Liver (tissue), 9 donors: Measurements from ENCODE around the gene CHAF1B. TPM values are rescaled to one million over a fixed set of nuclear protein-coding genes. Genes with fewer than 3 reads are reported as not detected.

Experiments
- DNase-seq: peaks from one replicate; pipeline ENCODE4 v3.0.0-alpha.2; 2017; ENCODE audit warnings: low spot score
- H3K27ac ChIP-seq, 2 donors: one replicate each; pipeline ENCODE4 v1.7.0; 2013; ENCODE audit warnings: inconsistent platforms in 2 of 2, low read length in 2 of 2, control low read depth in 1 of 2, low read depth in 1 of 2, mild to moderate bottlenecking in 1 of 2
- H3K27me3 ChIP-seq, 4 donors: one replicate each; pipeline versions ENCODE4 v1.6.1 to v1.7.0; 2013; ENCODE audit warnings: low read length in 3 of 4, inconsistent platforms in 1 of 4, mild to moderate bottlenecking in 1 of 4, moderate library complexity in 1 of 4; ENCODE audit not compliant: control insufficient read depth in 4 of 4, insufficient read depth in 4 of 4
- H3K36me3 ChIP-seq, 4 donors: one replicate each; pipeline versions ENCODE4 v1.6.1 to v1.7.0; 2013; ENCODE audit warnings: low read length in 3 of 4, mild to moderate bottlenecking in 3 of 4, low read depth in 1 of 4, moderate library complexity in 1 of 4; ENCODE audit not compliant: control insufficient read depth in 4 of 4, insufficient read depth in 3 of 4
- H3K4me1 ChIP-seq, 4 donors: one replicate each; pipeline versions ENCODE4 v1.6.1 to v1.7.0; 2013; ENCODE audit warnings: low read length in 3 of 4, mild to moderate bottlenecking in 3 of 4, moderate library complexity in 1 of 4; ENCODE audit not compliant: control insufficient read depth in 4 of 4, insufficient read depth in 4 of 4
- H3K4me3 ChIP-seq, 3 donors: one replicate each; pipeline versions ENCODE4 v1.6.1 to v1.7.0; 2013; ENCODE audit warnings: low read length in 3 of 3, control low read depth in 1 of 3, low read depth in 1 of 3, mild to moderate bottlenecking in 1 of 3
- H3K9ac ChIP-seq, 2 donors: one replicate each; pipeline ENCODE4 v1.7.0; 2013; ENCODE audit warnings: low read length in 2 of 2, mild to moderate bottlenecking in 2 of 2, moderate library complexity in 2 of 2, control low read depth in 1 of 2, low read depth in 1 of 2
- H3K9me3 ChIP-seq, 4 donors: one replicate each; pipeline versions ENCODE4 v1.6.1 to v1.7.0; 2013; ENCODE audit warnings: low read length in 3 of 4; ENCODE audit not compliant: control insufficient read depth in 4 of 4
- ATF3 ChIP-seq: IDR thresholded peaks from 2 replicates; pipeline ENCODE4 v1.6.1; 2016; ENCODE audit warnings: antibody characterized with exemption
- EGR1 ChIP-seq, 2 donors: IDR thresholded peaks; 2 replicates each; pipeline ENCODE4 v1.6.1; 2016 to 2018; ENCODE audit warnings: antibody characterized with exemption in 2 of 2, low read depth in 2 of 2
- FOXA1 ChIP-seq: IDR thresholded peaks from 2 replicates; pipeline ENCODE4 v1.6.1; 2016; ENCODE audit warnings: antibody characterized with exemption
- FOXA2 ChIP-seq: IDR thresholded peaks from 2 replicates; pipeline ENCODE4 v1.6.1; 2016; ENCODE audit warnings: antibody characterized with exemption
- GABPA ChIP-seq, 2 donors: IDR thresholded peaks in 1 of 2; conservative IDR thresholded peaks in 1 of 2; 2 replicates each; pipeline ENCODE4 v1.6.1; 2016; ENCODE audit warnings: antibody characterized with exemption in 2 of 2, mild to moderate bottlenecking in 1 of 2, moderate library complexity in 1 of 2
- HNF4A ChIP-seq, 2 donors: conservative IDR thresholded peaks; 2 replicates each; pipeline ENCODE4 v1.6.1; 2016; ENCODE audit warnings: antibody characterized with exemption in 2 of 2, mild to moderate bottlenecking in 2 of 2
- HNF4G ChIP-seq: IDR thresholded peaks from 2 replicates; pipeline ENCODE4 v1.6.1; 2016; ENCODE audit warnings: antibody characterized with exemption
- JUND ChIP-seq, 2 donors: IDR thresholded peaks; 2 replicates each; pipeline ENCODE4 v1.6.1; 2016; ENCODE audit warnings: antibody characterized with exemption in 2 of 2
- MAX ChIP-seq: IDR thresholded peaks from 2 replicates; pipeline ENCODE4 v1.6.1; 2016; ENCODE audit warnings: antibody characterized with exemption
- RAD21 ChIP-seq, 2 donors: IDR thresholded peaks; 2 replicates each; pipeline ENCODE4 v1.6.1; 2016; ENCODE audit warnings: antibody characterized with exemption in 2 of 2, mild to moderate bottlenecking in 2 of 2
- REST ChIP-seq: IDR thresholded peaks from 2 replicates; pipeline ENCODE4 v1.6.1; 2016; ENCODE audit warnings: antibody characterized with exemption, mild to moderate bottlenecking
- RXRA ChIP-seq, 2 donors: IDR thresholded peaks; 2 replicates each; pipeline ENCODE4 v1.6.1; 2017 to 2018; ENCODE audit warnings: antibody characterized with exemption in 2 of 2, mild to moderate bottlenecking in 1 of 2
- SP1 ChIP-seq: IDR thresholded peaks from 2 replicates; pipeline ENCODE4 v1.6.1; 2018; ENCODE audit warnings: antibody characterized with exemption, mild to moderate bottlenecking
- TAF1 ChIP-seq: conservative IDR thresholded peaks from 2 replicates; pipeline ENCODE4 v1.6.1; 2016; ENCODE audit warnings: antibody characterized with exemption, mild to moderate bottlenecking
- YY1 ChIP-seq: IDR thresholded peaks from 2 replicates; pipeline ENCODE4 v1.6.1; 2016; ENCODE audit warnings: antibody characterized with exemption, mild to moderate bottlenecking
- ZBTB33 ChIP-seq: IDR thresholded peaks from 2 replicates; pipeline ENCODE4 v1.6.1; 2016; ENCODE audit warnings: antibody characterized with exemption
- WGBS: extraction: QIAGEN DNeasy Blood & Tissue Kit; methylation state at CpG from one replicate; pipeline ENCODE4 v1.1.7; 2013; 5-methylcytosine and 5-hydroxymethylcytosine counted together
- polyA plus RNA-seq, 2 donors: library from polyadenylated mRNA; stranded (reverse) in 1 of 2; unstranded in 1 of 2; fragments of 200-250 nt in 1 of 2; fragments of >200 nt in 1 of 2; fragmentation: Nextera tagmentation in 1 of 2; extraction: Ambion mirVana in 1 of 2; gene quantifications; one replicate each; pipeline versions ENCODE4 v1.2.1 to v1.2.3, GENCODE V29; 2013 to 2015
- total RNA-seq, 2 donors: library from RNA; depleted of rRNA; stranded (reverse); fragments of >200 nt; gene quantifications; one replicate each; pipeline ENCODE4 v1.2.3, GENCODE V29; 2014
- donor health status: healthy.
- donor health status: healthy.
- donor health status: healthy.
- donor health status: healthy.
- donor health status: healthy.

Gene CHAF1B
- total and polyA plus RNA-seq, 4 donors: 0.33 to 2.7 (median 0.49) TPM

GRCh38 chr21:36403713-36404112 is 18.5 kb downstream of the CHAF1B start:
- WGBS: 92% methylated on average over 5 of the region's 5 CpGs
- H3K36me3 ChIP-seq: no peaks in the 10 kb centered on the region

GRCh38 chr21:36408568-36408967 is 23.4 kb downstream of the CHAF1B start:
- no peak for DNase-seq
- Histone ChIP-seq H3K4me3 (no peak overlapping the region), H3K9ac (no peak overlapping the region), H3K27me3 (no peaks in the 10 kb centered on the region), H3K27ac (no peak overlapping the region), H3K36me3 (peaks cover 0 to 7% (median 0%) of the 10 kb centered on the region in 4 donors), H3K4me1 (no peaks in the 10 kb centered on the region), H3K9me3 (no peaks in the 10 kb centered on the region)
- WGBS: 96% methylated on average over 6 of the region's 6 CpGs
- TF ChIP-seq HNF4A (conservative IDR thresholded peaks at IDR 0.05): no peak
- no peak for TF ChIP-seq ATF3
- TF ChIP-seq RAD21 (IDR thresholded peaks at IDR 0.05): no peak
- TF ChIP-seq FOXA1: no peak
- TF ChIP-seq SP1: no peak
- TF ChIP-seq MAX: no peak
- TF ChIP-seq JUND (IDR thresholded peaks at IDR 0.05): no peak
- no peak for TF ChIP-seq REST
- no peak for TF ChIP-seq HNF4G
- no peak for TF ChIP-seq EGR1 (IDR thresholded peaks at IDR 0.05; ENCODE audit: low read depth in 2 of 2)

More at GRCh38 chr21:36403713-36404112, 18.5 kb downstream of the CHAF1B start:
- Histone ChIP-seq H3K9me3 (no peaks in the 10 kb centered on the region), H3K27me3 (no peaks in the 10 kb centered on the region), H3K4me3 (no peak overlapping the region), H3K9ac (no peak overlapping the region), H3K4me1 (no peaks in the 10 kb centered on the region), H3K27ac (no peak overlapping the region)
- no peak for DNase-seq
- TF ChIP-seq ZBTB33: no peak
- TF ChIP-seq HNF4G: no peak
- TF ChIP-seq REST: no peak
- no peak for TF ChIP-seq MAX
- TF ChIP-seq YY1: no peak
- TF ChIP-seq EGR1 (IDR thresholded peaks at IDR 0.05; ENCODE audit: low read depth in 2 of 2): no peak
- TF ChIP-seq SP1: no peak
- TF ChIP-seq FOXA1: no peak
- TF ChIP-seq RXRA (IDR thresholded peaks at IDR 0.05): no peak
- TF ChIP-seq RAD21 (IDR thresholded peaks at IDR 0.05): no peak
- TF ChIP-seq HNF4A (conservative IDR thresholded peaks at IDR 0.05): no peak
- TF ChIP-seq FOXA2: no peak
- TF ChIP-seq TAF1: no peak
- TF ChIP-seq GABPA (IDR thresholded peaks at IDR 0.05 in 1 of 2, conservative IDR thresholded peaks at IDR 0.05 in 1 of 2): no peak
